ENCODE data around the gene SCYL3.
"Not testable (repeated sequence)": the region's sequence is repeated elsewhere in the genome, so short reads cannot be mapped to it uniquely, and the experiment has no call there.

The SCYL3 gene

DNA sequence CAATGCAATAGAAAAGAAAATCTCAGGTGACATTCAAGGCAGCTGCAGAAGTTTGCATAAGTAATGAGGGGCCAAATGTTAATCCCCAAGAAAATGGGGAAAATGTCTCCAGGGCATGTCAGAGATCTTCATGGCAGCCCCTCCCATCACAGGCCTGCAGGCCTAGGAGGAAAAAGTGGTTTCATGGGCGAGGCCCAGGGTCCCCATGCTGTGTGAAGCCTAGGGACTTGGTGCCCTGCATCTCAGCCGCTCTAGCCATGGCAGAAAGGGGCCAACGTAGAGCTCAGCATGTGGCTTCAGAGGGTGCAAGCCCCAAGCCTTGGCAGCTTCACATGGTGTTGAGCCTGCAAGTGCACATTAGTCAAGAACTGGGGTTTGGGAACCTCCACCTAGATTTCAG, 21.7 kb downstream of the SCYL3 start:
- not testable (repeated sequence) for DNase-seq (ENCODE audit: low spot score)

DNA sequence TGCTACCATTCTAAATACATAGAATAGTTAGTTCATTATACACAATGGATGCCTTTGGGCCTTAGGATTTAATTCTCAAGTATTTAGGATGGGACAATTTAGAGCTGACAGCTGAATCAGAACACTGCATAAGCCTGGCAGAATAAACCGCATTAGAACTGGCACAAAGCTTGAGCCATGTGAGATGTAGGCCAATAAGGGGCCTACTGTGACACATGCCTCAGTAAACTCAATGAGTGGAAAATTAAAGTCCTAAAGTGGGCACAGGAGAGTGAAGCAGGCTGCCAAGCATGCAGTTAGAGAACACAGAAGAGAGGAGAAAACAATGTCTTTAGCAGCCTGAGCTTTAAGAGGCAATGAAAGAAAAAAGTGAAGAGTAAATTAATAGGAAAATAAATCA, 24.3 kb downstream of the SCYL3 start:
- no peak for DNase-seq (ENCODE audit: low spot score)

DNA sequence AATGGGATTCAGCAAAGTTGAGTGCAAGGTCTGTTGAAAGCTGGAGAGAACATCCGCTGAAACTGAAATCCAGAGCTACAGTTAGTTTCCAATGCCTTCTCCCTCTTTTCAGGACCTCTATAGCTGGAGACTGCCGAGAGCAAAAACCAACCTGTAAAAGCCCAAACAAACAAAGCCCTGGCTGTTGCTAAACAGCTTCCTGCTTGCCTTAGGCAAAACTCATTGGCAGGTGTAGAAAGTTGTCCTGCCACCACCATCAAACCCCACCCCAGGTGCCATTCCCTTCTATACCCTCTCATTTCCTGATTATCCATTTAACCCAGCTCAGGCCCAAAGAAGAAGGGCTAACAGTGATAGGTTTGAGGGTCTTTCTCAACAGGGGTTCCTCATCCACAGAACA, 24.7 kb downstream of the SCYL3 start:
- no peak for DNase-seq (ENCODE audit: low spot score)

DNA sequence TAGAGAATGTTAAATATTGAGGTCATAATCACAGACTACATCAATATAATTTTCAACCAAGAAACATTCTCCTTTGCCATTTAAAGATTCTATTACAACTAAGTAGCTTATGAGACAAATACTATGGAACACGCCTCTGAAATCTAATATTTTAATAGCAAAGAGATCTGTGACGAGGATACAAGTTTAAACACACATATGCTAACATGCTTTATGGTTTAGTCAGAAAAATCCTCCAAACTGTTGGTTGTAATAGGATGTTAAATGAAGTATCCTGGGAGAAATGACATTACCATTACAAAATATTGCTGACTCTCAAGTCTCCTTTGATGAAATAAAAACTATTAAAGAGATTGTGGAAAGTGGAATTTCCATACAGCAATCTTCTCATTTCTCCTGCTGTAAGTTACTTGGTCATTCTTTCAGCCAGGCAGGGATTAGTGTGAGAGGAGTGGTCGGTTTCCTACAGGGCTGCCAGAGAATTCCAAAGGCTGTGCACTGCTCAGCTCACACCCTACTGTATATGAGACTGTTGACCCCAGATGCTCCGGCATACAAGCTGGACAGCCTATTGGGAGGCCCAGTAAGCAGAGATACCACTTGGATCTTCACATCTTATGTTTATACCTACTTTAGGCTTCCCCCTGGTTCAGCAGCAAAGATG, 26.6 kb downstream of the SCYL3 start:
- no peak for DNase-seq (ENCODE audit: low spot score)

DNA sequence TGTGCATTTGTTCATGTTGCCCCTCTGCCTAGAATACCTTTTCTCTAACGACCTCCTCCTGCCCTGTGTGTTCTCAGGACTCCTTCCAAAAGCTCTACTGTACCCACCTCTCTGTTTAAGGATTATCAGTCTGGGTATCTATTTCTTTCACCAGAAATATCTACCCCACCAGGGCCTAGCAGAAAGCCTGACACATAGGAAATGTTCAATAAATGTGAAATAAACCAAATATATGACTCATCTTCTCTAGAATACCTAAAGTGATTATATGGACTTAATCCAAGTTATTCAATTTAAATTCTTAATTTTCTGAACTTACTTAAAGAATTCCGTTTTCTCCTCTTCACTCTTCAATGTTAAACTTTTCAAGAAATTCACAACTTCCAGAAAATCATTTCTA, 27.1 kb downstream of the SCYL3 start:
- no peak for DNase-seq (ENCODE audit: low spot score)

DNA sequence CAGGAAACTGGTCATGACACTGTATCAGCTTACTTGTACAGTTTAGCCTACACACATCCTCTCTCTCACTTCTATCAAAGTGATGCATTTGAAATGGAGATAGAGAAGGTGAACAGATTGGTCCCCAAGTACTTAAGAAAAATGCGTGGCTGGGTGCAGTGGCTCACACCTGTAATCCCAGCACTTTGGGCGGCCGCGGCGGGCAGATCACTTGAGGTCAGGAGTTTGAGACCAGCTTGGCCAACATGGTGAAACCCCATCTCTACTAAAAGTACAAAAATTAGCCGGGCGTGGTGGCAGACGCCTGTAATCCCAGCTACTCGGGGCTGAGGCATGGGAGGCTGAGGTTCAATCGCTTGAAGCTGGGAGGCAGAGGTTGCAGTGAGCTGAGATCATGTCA, 29.2 kb downstream of the SCYL3 start:
- DNase-seq (ENCODE audit: low spot score) = not testable (repeated sequence)

DNA sequence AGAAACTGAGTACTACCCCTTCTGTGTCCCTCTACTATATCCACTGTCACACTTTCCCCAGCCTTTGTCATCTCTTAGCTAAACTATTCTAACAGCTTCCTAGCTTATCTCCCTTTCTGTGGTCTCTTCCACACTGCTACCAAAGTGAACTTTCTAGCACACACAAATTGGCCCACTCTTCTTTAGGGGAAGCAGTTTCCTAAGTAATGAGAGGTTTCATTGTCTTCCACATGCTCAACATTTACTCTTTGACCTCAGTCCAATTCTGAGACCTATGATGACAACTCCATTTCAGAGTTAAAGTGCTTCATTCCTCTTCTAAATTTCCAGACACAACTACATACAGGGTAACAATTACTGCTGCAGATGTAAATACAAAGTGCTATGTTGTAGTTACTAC, 32.9 kb downstream of the SCYL3 start:
- DNase-seq (ENCODE audit: low spot score) = no peak

DNA sequence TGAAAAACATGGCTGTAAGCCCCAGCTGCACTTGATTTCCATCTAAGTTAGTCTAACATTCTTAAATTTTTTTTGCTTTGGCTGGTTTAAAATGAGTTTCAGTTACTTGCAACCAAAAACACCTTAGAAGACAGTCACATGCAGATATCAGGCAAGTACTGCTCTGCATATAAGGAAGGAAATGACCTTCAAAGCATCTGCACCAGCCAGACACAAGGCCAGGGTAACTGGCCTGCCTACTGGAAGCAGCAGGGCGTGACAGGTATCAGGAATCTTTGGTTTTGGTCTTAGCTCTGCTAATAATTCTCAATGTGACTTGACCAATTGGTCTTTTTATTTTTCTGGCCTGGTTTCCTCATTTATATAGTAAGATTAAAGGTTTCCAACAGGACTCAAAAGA, 33.5 kb downstream of the SCYL3 start:
- no peak for DNase-seq (ENCODE audit: low spot score)

DNA sequence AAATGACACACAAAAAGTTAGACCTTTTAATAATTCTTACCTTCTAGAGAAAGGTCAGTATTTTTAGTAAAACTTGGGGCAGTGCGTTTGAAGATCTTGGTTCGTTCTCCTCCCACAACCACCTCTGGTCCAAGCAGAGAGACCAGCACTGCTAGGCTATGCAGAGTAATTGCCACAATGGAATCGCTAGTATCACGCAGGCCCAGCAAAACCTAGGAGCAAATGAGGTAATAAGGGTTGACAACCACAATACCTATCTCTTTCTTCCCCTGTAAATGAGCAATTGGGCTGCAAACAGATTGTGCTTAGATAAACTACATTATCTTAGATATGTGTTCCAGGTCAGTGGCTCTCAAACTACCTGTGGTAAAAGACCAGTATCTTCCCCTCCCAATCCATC, 34.7 kb downstream of the SCYL3 start:
- DNase-seq (ENCODE audit: low spot score) = no peak

DNA sequence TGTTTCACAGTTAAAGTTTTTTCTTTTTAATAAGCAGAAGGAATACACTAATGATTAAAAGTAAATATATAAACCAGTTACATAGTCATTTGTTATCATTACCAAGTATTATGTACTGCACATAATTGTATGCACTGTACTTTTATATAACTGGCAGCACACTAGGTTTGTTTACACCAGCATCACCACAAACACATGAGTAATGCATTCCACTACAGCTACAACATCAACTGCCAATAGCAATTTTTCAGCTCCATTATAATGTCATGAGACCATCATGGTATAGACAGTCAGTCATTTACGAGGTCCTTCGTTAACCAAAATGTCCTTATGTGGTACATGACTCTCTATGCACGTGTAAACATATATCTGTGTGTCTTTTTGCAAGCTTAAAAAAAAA, 35.2 kb downstream of the SCYL3 start:
- DNase-seq (ENCODE audit: low spot score) = no peak

DNA sequence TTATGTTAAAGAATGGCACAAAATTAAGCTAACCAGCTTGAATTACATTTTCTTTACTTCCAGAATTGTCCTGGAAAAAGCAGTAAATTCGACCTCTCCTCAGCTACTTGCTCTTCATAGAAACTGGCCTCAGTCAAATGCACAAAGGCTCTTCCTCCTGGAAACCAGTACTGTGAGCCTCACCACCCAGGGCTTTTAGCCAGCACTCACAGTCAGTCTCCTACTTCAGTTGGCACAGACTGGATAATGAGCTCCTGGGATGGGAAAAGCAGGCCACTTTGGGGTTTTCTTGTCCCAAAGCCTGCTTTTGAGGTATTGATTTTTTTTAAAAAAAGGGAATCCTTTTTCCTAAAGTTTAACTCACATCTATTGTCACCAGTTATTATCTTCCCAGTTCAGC, 40.4 kb downstream of the SCYL3 start:
- DNase-seq (ENCODE audit: low spot score) = no peak

DNA sequence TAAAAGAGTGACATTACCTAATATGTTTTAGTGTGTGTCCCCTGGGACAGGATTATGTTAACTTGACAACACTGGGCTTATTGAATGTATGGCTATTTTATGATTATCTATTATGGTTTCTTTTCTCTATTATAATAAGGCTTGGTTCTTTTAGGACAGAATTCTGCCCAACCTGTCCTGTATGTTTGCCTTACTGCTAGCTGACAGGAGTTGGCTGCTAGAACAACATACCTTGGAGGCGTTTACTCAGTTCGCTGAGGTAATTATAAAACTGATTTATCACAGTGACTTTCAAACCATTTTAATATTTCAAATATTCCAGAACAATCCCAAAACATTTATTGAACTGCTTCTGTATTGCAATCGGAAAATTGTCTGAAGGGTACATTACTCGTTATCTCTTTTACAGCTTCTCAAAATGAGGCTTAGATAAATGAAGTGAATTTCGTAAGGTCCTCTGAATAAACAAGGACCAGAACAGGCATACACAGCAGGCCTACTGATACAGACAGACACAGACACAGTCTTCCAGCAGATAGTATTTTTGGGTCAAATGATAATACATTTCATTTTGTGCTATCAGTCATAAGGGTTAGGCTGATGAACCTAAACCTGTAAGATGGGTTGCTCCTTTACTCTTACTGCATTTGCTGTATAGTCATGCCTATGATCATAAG, 44.2 kb downstream of the SCYL3 start:
- no peak for DNase-seq (ENCODE audit: low spot score)

DNA sequence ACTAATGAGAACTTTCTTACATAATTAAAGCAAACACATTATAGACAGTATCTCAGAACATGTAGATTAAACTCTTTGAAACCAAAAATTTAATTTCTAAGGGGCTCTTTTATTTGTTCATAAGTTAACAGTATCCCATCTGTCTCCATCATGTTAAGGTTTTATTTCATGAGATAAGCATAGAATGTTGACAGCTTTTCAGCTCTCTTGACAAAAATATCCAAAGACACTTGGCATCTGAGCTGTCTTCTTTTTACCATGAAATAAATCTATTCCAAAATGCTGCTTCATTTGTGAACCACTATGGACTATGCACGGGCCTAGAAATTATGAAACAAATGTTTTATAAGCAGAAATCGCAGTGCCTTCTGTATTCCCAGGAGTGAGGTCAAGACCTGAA, 45.2 kb downstream of the SCYL3 start:
- no peak for DNase-seq (ENCODE audit: low spot score)

DNA sequence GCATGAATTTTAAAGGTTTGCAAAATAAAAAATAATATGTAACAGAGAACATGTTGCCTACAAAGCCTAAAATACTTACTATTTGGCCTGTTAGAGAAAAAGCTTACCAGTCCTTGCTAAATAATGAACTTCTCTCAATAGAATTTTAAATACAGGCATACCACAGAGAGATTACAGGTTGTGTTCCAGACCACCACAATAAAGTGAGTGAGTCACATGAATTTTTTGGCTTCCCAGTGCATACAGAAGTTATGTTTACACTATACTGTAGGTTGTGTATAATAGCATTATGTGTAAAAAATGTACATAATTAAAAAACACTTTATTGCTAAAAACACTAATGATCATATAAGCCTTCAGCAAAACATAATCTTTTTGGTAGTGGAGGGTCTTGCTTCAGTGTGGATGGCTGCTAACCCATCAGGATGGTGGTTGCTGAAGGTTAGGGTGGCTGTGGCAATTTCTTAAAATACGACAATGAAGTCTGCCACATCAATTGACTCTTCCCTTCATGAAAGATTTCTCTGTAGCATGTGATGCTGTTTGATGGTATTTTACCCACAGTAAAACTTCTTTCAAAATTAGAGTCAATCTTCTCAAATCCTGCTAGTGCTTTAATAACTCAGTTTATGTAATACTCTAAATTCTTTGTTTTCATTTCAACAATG, 48.6 kb downstream of the SCYL3 start:
- no peak for DNase-seq (ENCODE audit: low spot score)

DNA sequence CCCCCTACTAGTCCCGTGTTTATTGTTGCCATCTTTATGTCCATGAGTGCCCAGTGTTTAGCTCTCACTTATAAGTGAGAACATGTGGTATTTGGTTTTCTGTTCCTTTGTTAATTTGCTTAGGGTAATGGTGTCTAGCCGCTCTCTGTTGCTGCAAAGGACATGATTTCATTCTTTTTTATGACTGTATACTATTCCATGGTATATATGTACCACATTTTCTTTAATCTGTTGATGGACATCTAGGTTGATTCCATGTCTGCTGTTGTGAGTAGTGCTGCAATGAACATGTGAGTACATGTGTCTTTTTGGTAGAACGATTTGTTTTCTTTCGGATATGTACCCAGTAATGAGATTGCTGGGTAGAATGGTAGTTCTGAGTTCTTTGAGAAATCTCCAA, 54.8 kb downstream of the SCYL3 start:
- no peak for DNase-seq (ENCODE audit: low spot score)

DNA sequence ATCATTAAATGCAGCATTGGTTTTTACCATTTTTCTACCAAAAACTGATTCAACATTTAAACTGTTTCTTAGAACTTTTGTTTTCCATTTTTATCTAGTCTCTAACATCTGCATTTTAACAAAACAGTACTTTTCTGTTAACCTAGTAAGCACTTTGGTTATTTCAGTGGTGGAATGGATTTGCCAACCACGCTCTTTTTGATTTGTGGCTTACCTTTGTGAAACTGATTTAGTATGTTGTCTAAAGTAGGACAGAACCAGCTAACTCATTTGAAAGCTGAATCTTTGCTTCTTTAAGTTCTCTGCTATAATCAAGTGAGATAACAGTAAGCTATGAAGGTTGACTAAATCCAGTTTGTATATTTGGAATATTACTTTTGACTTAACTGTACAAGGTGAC, 57.5 kb downstream of the SCYL3 start:
- DNase-seq (ENCODE audit: low spot score) = no peak

DNA sequence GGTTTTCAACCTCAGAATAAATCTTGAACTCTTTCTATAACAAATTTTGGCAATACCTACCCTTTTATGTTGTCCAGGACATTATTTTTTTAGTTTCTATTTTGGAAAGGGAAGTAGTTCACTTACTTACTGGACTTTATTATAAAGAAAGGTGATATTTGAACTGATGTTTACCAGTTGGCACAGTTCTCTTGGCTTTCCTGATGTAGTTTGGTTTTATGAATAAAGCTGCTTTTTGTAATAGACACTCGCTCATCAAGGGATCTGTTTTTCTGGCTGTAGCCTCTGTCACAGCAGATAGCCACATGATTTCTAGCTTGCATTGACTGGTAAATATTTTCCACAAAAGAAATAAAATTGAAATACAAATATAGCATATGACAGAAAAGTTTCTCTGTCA, 58.0 kb downstream of the SCYL3 start:
- DNase-seq (ENCODE audit: low spot score) = no peak

DNA sequence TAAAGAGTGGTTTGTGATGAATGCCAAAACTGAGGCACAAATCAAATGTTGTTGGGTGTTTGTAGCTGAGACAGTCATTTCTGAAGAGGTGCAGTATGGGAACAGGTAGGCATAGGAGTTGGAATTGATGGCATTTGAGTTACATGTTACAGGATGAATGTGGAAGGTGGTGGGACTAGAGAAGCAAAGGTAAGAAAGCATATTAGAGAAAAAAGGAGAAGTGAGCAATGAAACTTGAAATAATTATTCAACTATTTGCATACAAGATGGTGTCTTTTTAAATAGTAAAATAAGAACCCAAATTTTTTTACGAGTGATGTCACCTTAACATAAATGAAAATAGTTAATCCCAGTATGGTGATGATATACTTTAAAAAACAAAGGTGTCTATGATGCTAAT, 58.8 kb downstream of the SCYL3 start:
- no peak for DNase-seq (ENCODE audit: low spot score)

DNA sequence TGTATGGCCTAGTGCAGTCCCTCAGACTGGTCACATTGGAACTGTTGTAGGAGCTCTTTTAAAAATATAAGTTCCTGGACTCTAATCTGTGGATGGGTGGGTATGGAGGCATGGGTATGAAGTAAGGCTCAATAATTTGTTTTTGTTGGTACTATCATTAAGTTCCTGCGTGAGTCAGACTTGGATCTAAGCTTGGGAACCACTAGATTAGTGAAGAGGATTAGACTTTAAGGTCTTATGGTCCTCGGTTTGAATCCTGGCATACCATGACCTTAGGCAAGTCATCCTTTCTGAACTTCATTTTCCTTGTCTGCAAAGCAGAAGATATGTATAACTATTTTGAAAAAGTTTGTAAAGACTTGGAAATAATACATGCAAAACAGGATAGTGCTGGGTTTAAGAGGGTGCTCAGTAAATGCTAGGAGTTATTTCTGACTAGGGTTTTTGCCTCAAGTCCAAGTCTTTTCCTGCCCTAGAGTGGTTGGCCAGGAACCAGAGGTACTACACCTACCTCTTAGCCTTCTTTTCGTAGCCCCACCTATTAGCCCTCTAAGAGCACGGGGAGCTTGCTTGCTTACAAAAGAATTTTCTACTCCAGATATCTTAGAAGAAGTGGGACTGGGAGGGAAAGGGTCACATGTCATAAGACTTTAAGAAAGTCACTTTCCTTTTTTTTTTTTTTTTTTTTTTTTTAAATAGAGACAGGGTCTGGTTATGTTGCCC, 60.4 kb downstream of the SCYL3 start:
- DNase-seq (ENCODE audit: low spot score) = no peak

DNA sequence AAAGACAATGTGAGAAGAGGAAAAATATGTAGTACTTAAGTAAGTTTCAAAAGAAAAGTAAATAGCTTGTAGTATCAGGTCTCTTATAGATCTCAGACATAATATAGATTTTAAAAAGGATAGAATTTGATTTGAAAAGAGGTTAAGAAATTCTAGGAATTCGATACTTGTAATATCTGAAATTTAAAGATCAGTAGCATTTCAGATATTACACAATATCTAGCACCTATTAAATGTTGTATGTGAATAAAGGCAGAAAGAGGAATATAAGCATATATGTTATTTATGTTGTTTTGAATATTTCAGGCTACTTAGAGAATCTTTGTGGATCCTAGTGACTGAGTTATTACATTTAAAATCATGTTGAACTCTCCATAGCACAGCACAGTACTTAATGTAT, 64.0 kb downstream of the SCYL3 start:
- no peak for DNase-seq (ENCODE audit: low spot score)

DNA sequence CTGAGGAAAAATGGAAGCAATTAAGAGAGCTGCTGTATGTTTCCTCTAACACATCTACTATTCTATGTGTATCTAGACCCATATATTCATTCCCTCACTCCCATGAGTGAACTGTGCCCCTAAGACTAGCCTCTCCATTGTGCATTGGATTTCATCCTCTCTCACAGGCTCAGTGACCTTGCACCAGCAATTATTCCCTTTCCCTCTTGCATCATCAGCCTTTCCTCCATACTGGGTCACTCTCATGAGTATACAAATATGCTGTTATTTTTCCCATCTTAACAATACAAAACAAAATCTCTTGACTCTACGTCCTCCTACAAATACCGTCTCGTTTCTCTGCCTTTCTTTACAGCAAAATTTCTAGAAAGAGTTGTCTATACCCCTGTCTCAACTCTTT, 69.5 kb downstream of the SCYL3 start:
- no peak for DNase-seq (ENCODE audit: low spot score)

DNA sequence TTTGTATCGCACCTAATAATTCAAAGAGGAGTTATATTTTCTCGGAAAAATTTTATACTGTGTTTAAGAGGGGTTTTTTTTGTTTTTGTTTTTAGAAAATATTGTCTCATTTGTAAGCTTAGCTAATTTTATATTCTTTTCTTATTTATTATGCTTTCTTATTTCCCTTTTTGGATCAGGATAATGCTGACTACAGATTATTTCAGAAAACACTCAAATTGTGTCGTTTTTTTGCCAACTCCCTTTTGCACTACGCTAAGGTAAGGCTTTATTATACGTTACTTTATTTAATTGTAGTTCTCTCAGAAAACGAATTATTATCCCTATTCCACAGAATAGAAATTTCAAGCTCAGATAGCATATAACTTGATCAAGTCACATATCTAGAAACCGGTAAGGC, 72.2 kb downstream of the SCYL3 start:
- no peak for DNase-seq (ENCODE audit: low spot score)

DNA sequence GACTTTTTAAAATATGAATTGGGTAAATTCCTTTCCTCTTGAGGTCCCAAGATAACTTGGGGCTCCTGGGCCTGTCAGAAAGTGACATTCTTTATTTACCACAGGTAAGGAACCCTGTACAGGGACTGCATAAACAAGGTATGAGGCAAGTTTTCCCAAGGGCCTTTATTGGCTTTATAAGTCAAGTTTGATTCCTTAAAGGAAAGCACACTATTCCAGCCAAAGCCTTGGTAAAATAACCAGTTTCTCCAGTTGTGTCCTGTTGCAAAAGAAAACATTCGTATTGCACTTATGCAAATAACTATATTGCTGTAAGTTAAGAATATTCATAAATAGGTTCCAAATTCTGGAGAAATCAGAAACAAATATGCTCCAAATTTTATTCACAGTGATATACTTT, 77.1 kb downstream of the SCYL3 start:
- DNase-seq (ENCODE audit: low spot score) = no peak
